Vagina (tissue), 2 donors: ENCODE data around the gene FGF22. TPM values are rescaled to one million over a fixed set of nuclear protein-coding genes. Genes with fewer than 3 reads are reported as not detected.

Source experiments
- DNase-seq, 2 donors: peaks; one replicate each; pipeline ENCODE4 v3.0.0-alpha.2; 2017; ENCODE audit errors: extremely low spot score in 2 of 2
- H3K27ac ChIP-seq: fragments of 200-600 bp; sonication (generic); one replicate; pipeline ENCODE4 v1.5.1; 2019
- H3K27me3 ChIP-seq: fragments of 200-600 bp; sonication (generic); one replicate; pipeline ENCODE4 v1.5.1; 2019
- H3K36me3 ChIP-seq, 2 donors: fragments of 200-600 bp; sonication (generic); one replicate each; pipeline ENCODE4 v1.5.1; 2017 to 2019
- H3K4me1 ChIP-seq: fragments of 200-600 bp; sonication (generic); one replicate; pipeline ENCODE4 v1.5.1; 2019
- H3K4me3 ChIP-seq, 2 donors: fragments of 200-600 bp; sonication (generic); 1 replicate in 1 of 2; 2 replicates in 1 of 2; pipeline ENCODE4 v1.5.1; 2016 to 2019
- H3K9me3 ChIP-seq: fragments of 200-600 bp; sonication (generic); one replicate; pipeline ENCODE4 v1.5.1; 2019
- CTCF ChIP-seq, 3 experiments: fragments of 450-650 bp in 2 of 3; fragments of 200-600 bp in 1 of 3; sonication (generic) in 1 of 3; IDR thresholded peaks; one replicate each; pipeline ENCODE4 v1.5.1; 2017 to 2019; ENCODE audit warnings: antibody characterized with exemption in 3 of 3, mild to moderate bottlenecking in 2 of 3, moderate library complexity in 2 of 3
- POLR2A ChIP-seq, 2 donors: fragments of 450-650 bp; IDR thresholded peaks; one replicate each; pipeline ENCODE4 v1.6.1; 2017; ENCODE audit warnings: antibody characterized with exemption in 2 of 2, mild to moderate bottlenecking in 2 of 2, moderate library complexity in 2 of 2
- POLR2AphosphoS5 ChIP-seq, 2 donors: sonication (generic); formaldehyde crosslinking; IDR thresholded peaks; one replicate each; pipeline ENCODE4 v1.9.0; 2017; ENCODE audit warnings: antibody characterized with exemption in 2 of 2, mild to moderate bottlenecking in 2 of 2, low read depth in 1 of 2; ENCODE audit not compliant: insufficient read depth in 1 of 2
- intact Hi-C: fragments of 100-400 bp; cut with DNase I; formaldehyde crosslinking; loops from one replicate; pipeline ENCODE4 v1.15.1; 2023
- total RNA-seq: library from RNA; depleted of rRNA; stranded (reverse); fragments of >200 nt; gene quantifications from one replicate; pipeline ENCODE4 v1.2.3, GENCODE V29; 2016

FGF22 gene
- total RNA-seq, 1 donor from 2014 or later = not detected

DNA sequence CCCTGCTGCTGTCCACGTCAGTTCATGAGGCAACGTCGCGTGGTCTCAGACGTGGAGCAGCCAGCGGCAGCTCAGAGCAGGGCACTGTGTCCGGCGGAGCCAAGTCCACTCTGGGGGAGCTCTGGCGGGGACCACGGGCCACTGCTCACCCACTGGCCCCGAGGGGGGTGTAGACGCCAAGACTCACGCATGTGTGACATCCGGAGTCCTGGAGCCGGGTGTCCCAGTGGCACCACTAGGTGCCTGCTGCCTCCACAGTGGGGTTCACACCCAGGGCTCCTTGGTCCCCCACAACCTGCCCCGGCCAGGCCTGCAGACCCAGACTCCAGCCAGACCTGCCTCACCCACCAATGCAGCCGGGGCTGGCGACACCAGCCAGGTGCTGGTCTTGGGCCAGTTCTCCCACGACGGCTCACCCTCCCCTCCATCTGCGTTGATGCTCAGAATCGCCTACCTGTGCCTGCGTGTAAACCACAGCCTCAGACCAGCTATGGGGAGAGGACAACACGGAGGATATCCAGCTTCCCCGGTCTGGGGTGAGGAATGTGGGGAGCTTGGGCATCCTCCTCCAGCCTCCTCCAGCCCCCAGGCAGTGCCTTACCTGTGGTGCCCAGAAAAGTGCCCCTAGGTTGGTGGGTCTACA lies 43.1 kb downstream of the FGF22 start:
- Histone ChIP-seq H3K27me3 (no peaks in the 10 kb centered on the region), H3K4me1 (peaks cover 19% of the 10 kb centered on the region), H3K9me3 (no peaks in the 10 kb centered on the region), H3K4me3 (no peak overlapping the region), H3K27ac (no peak overlapping the region), H3K36me3 (no peaks in the 10 kb centered on the region)
- TF ChIP-seq POLR2A (IDR thresholded peaks at IDR 0.05) (no peak), POLR2AphosphoS5 (IDR thresholded peaks at IDR 0.05; ENCODE audit: insufficient read depth in 1 of 2, low read depth in 1 of 2) (no peak), CTCF (IDR thresholded peaks at IDR 0.05) (no peak)
- no peak for DNase-seq
- intact Hi-C loops = no loop called here

GRCh38 chr19:685454-685931 lies 45.8 kb downstream of the FGF22 start:
- Histone ChIP-seq H3K36me3 (no peaks in the 10 kb centered on the region), H3K4me1 (no peaks in the 10 kb centered on the region), H3K4me3 (no peak overlapping the region), H3K27ac (no peak overlapping the region), H3K27me3 (no peaks in the 10 kb centered on the region), H3K9me3 (no peaks in the 10 kb centered on the region)
- intact Hi-C loops = no loop called here
- DNase-seq = no peak
- no peak for TF ChIP-seq POLR2A (IDR thresholded peaks at IDR 0.05)
- TF ChIP-seq CTCF (IDR thresholded peaks at IDR 0.05) = no peak
- no peak for TF ChIP-seq POLR2AphosphoS5 (IDR thresholded peaks at IDR 0.05; ENCODE audit: insufficient read depth in 1 of 2, low read depth in 1 of 2)

- no peak for DNase-seq
- H3K4me1 ChIP-seq = no peaks in the 10 kb centered on the region
- no peaks in the 10 kb centered on the region for H3K9me3 ChIP-seq
- H3K36me3 ChIP-seq = no peaks in the 10 kb centered on the region
- intact Hi-C loops = no loop called here
- no peak overlapping the region for H3K27ac ChIP-seq
- no peak for TF ChIP-seq POLR2AphosphoS5 (IDR thresholded peaks at IDR 0.05; ENCODE audit: insufficient read depth in 1 of 2, low read depth in 1 of 2)
- TF ChIP-seq POLR2A (IDR thresholded peaks at IDR 0.05) = no peak
- no peak for TF ChIP-seq CTCF (IDR thresholded peaks at IDR 0.05)
- no peaks in the 10 kb centered on the region for H3K27me3 ChIP-seq
- H3K4me3 ChIP-seq = no peak overlapping the region
Observed at GRCh38 chr19:686589-687297, 47.1 kb downstream of the FGF22 start.

- no peak for TF ChIP-seq POLR2AphosphoS5 (IDR thresholded peaks at IDR 0.05; ENCODE audit: insufficient read depth in 1 of 2, low read depth in 1 of 2)
- TF ChIP-seq POLR2A (IDR thresholded peaks at IDR 0.05) = no peak
- no peak for TF ChIP-seq CTCF (IDR thresholded peaks at IDR 0.05)
- intact Hi-C loops = no loop called here
- H3K27ac ChIP-seq = no peak overlapping the region
- H3K9me3 ChIP-seq = no peaks in the 10 kb centered on the region
- no peak for DNase-seq
- no peak overlapping the region for H3K4me3 ChIP-seq
- no peaks in the 10 kb centered on the region for H3K4me1 ChIP-seq
- no peaks in the 10 kb centered on the region for H3K27me3 ChIP-seq
- H3K36me3 ChIP-seq = no peaks in the 10 kb centered on the region
Observed at GRCh38 chr19:687569-688166, 48.0 kb downstream of the FGF22 start.
